Neuronal stem cell (in vitro differentiated cells): ENCODE data around the gene CDK18. TPM values are rescaled to one million over a fixed set of nuclear protein-coding genes. Genes with fewer than 3 reads are reported as not detected.
A peak's percentile ranks its signal among the peaks of the same experiment; 100 is the strongest.

Source experiments
- DNase-seq: peaks from one replicate; pipeline ENCODE4 v3.0.0-alpha.2; 2013; ENCODE audit warnings: low spot score
- H2AFZ ChIP-seq: one replicate; pipeline ENCODE4 v1.6.1; 2013; ENCODE audit warnings: mild to moderate bottlenecking, low read length, inconsistent platforms
- H2AK5ac ChIP-seq: 2 replicates; pipeline ENCODE4 v1.6.1; 2013; ENCODE audit warnings: low read depth, mild to moderate bottlenecking, inconsistent platforms, low read length, moderate library complexity, mixed read lengths
- H2BK120ac ChIP-seq: 2 replicates; pipeline ENCODE4 v1.6.1; 2013; ENCODE audit warnings: low read depth, mild to moderate bottlenecking, inconsistent platforms, low read length, moderate library complexity, mixed read lengths
- H2BK12ac ChIP-seq: one replicate; pipeline ENCODE4 v1.6.1; 2013; ENCODE audit warnings: low read length, inconsistent platforms
- H2BK15ac ChIP-seq: 2 replicates; pipeline ENCODE4 v1.6.1; 2013; ENCODE audit warnings: mild to moderate bottlenecking, low read length, inconsistent platforms, mixed read lengths
- H2BK5ac ChIP-seq: one replicate; pipeline ENCODE4 v1.6.1; 2013; ENCODE audit warnings: inconsistent platforms, mild to moderate bottlenecking, low read length, moderate library complexity
- H3K14ac ChIP-seq: one replicate; pipeline ENCODE4 v1.6.1; 2013; ENCODE audit warnings: low read length, inconsistent platforms
- H3K18ac ChIP-seq: 2 replicates; pipeline ENCODE4 v1.6.1; 2013; ENCODE audit warnings: low read length, inconsistent platforms
- H3K23ac ChIP-seq: 2 replicates; pipeline ENCODE4 v1.6.1; 2013; ENCODE audit warnings: low read depth, mild to moderate bottlenecking, mixed read lengths, low read length, inconsistent platforms; ENCODE audit not compliant: poor library complexity
- H3K27ac ChIP-seq: replicated peaks from 3 replicates; pipeline ENCODE4 v1.5.1; 2013; ENCODE audit warnings: low read length, inconsistent platforms
- H3K27me3 ChIP-seq, 3 experiments: 2 replicates each; pipeline ENCODE4 v1.6.1; 2013; ENCODE audit warnings: low read length in 3 of 3, mild to moderate bottlenecking in 2 of 3, inconsistent platforms in 1 of 3, low read depth in 1 of 3, mixed read lengths in 1 of 3, moderate library complexity in 1 of 3; ENCODE audit not compliant: control insufficient read depth in 3 of 3, insufficient read depth in 3 of 3
- H3K36me3 ChIP-seq, 2 donors: replicated peaks in 1 of 2; 2 replicates each; pipeline ENCODE4 v1.6.1; 2013; ENCODE audit warnings: low read length in 2 of 2; ENCODE audit not compliant: control insufficient read depth in 2 of 2, insufficient read depth in 2 of 2
- H3K4ac ChIP-seq: 2 replicates; pipeline ENCODE4 v1.6.1; 2013; ENCODE audit warnings: inconsistent platforms, mild to moderate bottlenecking, low read length, moderate library complexity
- H3K4me1 ChIP-seq, 2 donors: 1 replicate in 1 of 2; 2 replicates in 1 of 2; pipeline ENCODE4 v1.6.1; 2013; ENCODE audit warnings: low read length in 2 of 2, low read depth in 1 of 2; ENCODE audit not compliant: control insufficient read depth in 2 of 2, insufficient read depth in 1 of 2
- H3K4me2 ChIP-seq: one replicate; pipeline ENCODE4 v1.6.1; 2013; ENCODE audit warnings: mild to moderate bottlenecking, low read length, inconsistent platforms; ENCODE audit not compliant: insufficient read depth, poor library complexity, severe bottlenecking
- H3K4me3 ChIP-seq, 2 donors: 2 replicates each; pipeline ENCODE4 v1.5.1; 2013; ENCODE audit warnings: low read length in 2 of 2, mild to moderate bottlenecking in 2 of 2, inconsistent platforms in 1 of 2, moderate library complexity in 1 of 2
- H3K79me1 ChIP-seq: one replicate; pipeline ENCODE4 v1.6.1; 2013; ENCODE audit warnings: low read depth, mild to moderate bottlenecking, inconsistent platforms, low read length, moderate library complexity
- H3K9ac ChIP-seq: one replicate; pipeline ENCODE4 v1.6.1; 2013; ENCODE audit warnings: mild to moderate bottlenecking, low read depth, low read length, inconsistent platforms; ENCODE audit not compliant: poor library complexity
- H3K9me3 ChIP-seq, 2 donors: replicated peaks in 1 of 2; 2 replicates each; pipeline versions ENCODE3 to v1.6.1; 2013; ENCODE audit warnings: low read length in 2 of 2, mild to moderate bottlenecking in 2 of 2, inconsistent platforms in 1 of 2, low read depth in 1 of 2, mixed read lengths in 1 of 2, moderate library complexity in 1 of 2; ENCODE audit not compliant: control insufficient read depth in 2 of 2, insufficient read depth in 1 of 2
- H4K8ac ChIP-seq: one replicate; pipeline ENCODE4 v1.6.1; 2013; ENCODE audit warnings: low read depth, mild to moderate bottlenecking, inconsistent platforms, low read length, moderate library complexity
- H4K91ac ChIP-seq: one replicate; pipeline ENCODE4 v1.6.1; 2013; ENCODE audit warnings: low read length, low read depth, mild to moderate bottlenecking, inconsistent platforms; ENCODE audit not compliant: poor library complexity
- WGBS, 2 donors: extraction: QIAGEN DNeasy Blood & Tissue Kit; methylation state at CpG; one replicate each; pipeline ENCODE4 v1.1.7; 2013; ENCODE audit warnings: missing lambda C conversion rate in 2 of 2, mixed read lengths in 1 of 2; ENCODE audit not compliant: insufficient read length in 2 of 2, insufficient replicate concordance in 1 of 2; ENCODE audit errors: extremely low coverage in 2 of 2; 5-methylcytosine and 5-hydroxymethylcytosine counted together
- polyA plus RNA-seq, 2 experiments: library from polyadenylated mRNA; stranded (reverse); fragments of 200-250 nt; gene quantifications; one replicate each; pipeline ENCODE4 v1.2.3, GENCODE V29; 2013

The CDK18 gene
- 25.8 TPM for polyA plus RNA-seq (2013, experiment 1 of 2)
- polyA plus RNA-seq (2013, experiment 2 of 2), result 25.5 TPM

DNA sequence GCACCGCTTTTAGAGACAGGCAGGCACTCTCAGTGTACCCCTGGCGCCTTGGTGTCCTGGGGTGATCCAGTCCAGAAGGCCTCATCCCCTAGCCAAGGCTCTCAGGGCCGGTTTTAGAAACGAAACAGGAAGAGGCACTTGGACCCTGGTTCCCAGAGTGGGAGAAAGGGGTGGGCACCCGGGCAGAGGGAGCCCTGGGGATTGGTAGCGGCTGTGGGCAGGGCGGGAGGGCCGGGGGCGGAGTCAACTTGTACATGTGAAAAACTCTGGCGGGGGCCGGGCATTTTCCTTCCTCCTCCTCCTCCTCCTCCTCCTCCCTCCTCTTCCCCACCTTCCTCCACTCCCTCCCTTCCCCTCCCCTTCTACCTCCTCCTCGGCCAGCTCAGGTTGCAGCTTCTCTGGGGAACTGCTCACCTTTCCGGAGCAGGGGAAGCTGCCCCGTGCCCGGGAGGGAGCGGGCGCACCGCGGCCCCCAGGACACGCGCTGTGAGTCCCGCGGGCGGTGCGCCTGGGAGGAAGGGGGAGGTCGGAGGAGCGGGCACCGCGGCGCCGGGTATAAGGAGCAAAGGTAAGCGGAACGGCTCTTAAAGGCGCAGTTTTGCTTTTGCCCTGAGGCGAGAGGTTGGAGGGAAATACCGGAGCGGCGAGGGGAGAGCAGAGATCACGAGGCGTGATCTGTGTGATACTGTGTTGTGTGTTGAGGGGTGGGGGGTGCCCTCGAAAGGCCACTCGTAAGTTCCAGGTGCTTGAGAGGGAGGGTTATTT, at the start of gene CDK18:
CDK18 (plus strand) TSS at position 359 of the 765 bp plus-strand sequence. CDS start 18,499 bp downstream, outside the sequence.
- peak within 1 kb of the TSS; percentile 28 for H3K14ac ChIP-seq
- peaks cover 7 to 20% of the 10 kb centered on the region in 2 donors for H3K4me1 ChIP-seq
- peak within 1 kb of the TSS; percentile 36 to 81 for H3K4me3 ChIP-seq
- no peaks in the 10 kb centered on the region for H3K36me3 ChIP-seq
- H3K4ac ChIP-seq, result no peak within 1 kb of the TSS
- peak within 1 kb of the TSS; percentile 30 for H4K91ac ChIP-seq
- H3K4me2 ChIP-seq, result peak within 1 kb of the TSS; percentile 92
- H3K27ac ChIP-seq, result no peak within 1 kb of the TSS
- H2BK120ac ChIP-seq, result peak within 1 kb of the TSS; percentile 81
- no peaks in the 10 kb centered on the region for H3K9me3 ChIP-seq
- H3K9ac ChIP-seq, result peak within 1 kb of the TSS; percentile 89
- peak; percentile 49 for DNase-seq
- H2AK5ac ChIP-seq, result peak within 1 kb of the TSS; percentile 76
- peak within 1 kb of the TSS; percentile 71 for H3K23ac ChIP-seq
- peak within 1 kb of the TSS; percentile 93 for H2AFZ ChIP-seq
- H3K18ac ChIP-seq, result peak within 1 kb of the TSS; percentile 96
- WGBS, 2 donors, result 60% methylated on average over 1 of the region's 42 CpGs; no CpG with 5 or more reads in 1 of the 2 donors
- no peaks in the 10 kb centered on the region for H3K79me1 ChIP-seq
- peaks cover 0 to 73% (median 0%) of the 10 kb centered on the region in 3 experiments for H3K27me3 ChIP-seq
- H2BK5ac ChIP-seq, result peak within 1 kb of the TSS; percentile 80
- H2BK12ac ChIP-seq, result peak within 1 kb of the TSS; percentile 52
- H4K8ac ChIP-seq, result no peak within 1 kb of the TSS
- H2BK15ac ChIP-seq, result peak within 1 kb of the TSS; percentile 32

GRCh38 chr1:205454903-205455335, 49.5 kb upstream of the CDK18 start:
- H2AK5ac ChIP-seq, result peak overlapping the region; percentile 69
- peak overlapping the region; percentile 66 for H2BK120ac ChIP-seq
- peaks cover 0 to 10% of the 10 kb centered on the region in 2 donors for H3K36me3 ChIP-seq
- H2BK12ac ChIP-seq, result no peak overlapping the region
- peak overlapping the region; percentile 51 for H3K23ac ChIP-seq
- peak overlapping the region; percentile 96 for H2BK5ac ChIP-seq
- WGBS, 2 donors, result no CpG with 5 or more reads among the region's 6 CpGs
- H3K79me1 ChIP-seq, result peaks cover 4% of the 10 kb centered on the region
- peak overlapping the region; percentile 96 for H3K18ac ChIP-seq
- peak overlapping the region; percentile 78 for H3K4me2 ChIP-seq
- peak overlapping the region; percentile 56 for H2AFZ ChIP-seq
- no peaks in the 10 kb centered on the region for H3K9me3 ChIP-seq
- H3K4me3 ChIP-seq, result peak overlapping the region; percentile 50 to 99
- DNase-seq, result no peak
- no peak overlapping the region for H2BK15ac ChIP-seq
- H4K91ac ChIP-seq, result peak overlapping the region; percentile 92
- peak overlapping the region; percentile 91 for H3K9ac ChIP-seq
- H3K27me3 ChIP-seq, result peaks cover 0 to 91% (median 0%) of the 10 kb centered on the region in 3 experiments
- H3K4ac ChIP-seq, result peak overlapping the region; percentile 85
- peaks cover 14 to 37% of the 10 kb centered on the region in 2 donors for H3K4me1 ChIP-seq
- no peak overlapping the region for H4K8ac ChIP-seq
- peak overlapping the region; percentile 96 for H3K27ac ChIP-seq
- H3K14ac ChIP-seq, result peak overlapping the region; percentile 61

DNA sequence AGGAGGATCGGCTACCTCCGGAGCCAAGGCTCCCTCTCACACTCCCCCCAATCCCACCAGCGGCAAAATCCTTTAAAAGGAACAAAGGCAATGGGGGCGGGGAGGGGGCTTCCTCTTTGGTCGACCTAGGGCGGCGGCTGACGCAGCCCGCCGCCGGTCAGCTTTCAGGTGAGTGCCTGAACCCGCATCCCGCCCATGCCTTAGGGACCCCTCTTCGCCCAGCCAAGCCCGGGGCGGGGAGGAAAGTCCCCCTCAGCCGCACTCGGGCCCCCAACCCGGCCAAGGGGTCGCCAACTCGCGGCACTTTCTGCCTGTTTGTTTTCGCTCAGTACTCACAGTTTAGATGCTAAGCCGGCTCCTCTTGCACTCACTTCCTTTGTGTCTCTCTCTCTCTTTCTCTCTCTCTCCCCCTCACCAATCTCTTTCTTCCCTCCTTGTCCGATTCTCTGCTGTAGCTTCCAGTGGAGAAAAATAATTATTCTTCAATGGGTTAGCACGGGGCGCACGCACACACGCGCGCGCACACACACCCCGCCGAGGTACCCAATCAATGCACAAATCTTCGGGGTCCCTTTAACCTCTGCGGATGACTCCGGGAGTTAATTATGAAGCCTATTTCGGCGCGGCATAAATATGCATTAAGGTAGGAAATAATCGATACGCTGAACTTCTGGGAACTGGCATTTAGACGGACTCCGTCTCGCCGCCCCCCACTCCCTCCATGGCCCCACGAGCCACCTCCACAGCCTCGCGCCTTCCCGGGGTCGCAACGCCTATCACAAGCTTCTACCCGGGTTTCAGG, 48.7 kb upstream of the CDK18 start, which contains the start of gene BLACAT1:
BLACAT1 (minus strand) TSS at position 465 of the 802 bp plus-strand sequence.
- Histone ChIP-seq H3K9ac (peak within 1 kb of the TSS; percentile 99), H3K27ac (peak within 1 kb of the TSS; percentile 96), H3K27me3 (peaks cover 0 to 90% (median 0%) of the 10 kb centered on the region in 3 experiments), H2AFZ (peak within 1 kb of the TSS; percentile 90), H2BK5ac (peak within 1 kb of the TSS; percentile 96), H3K23ac (peak within 1 kb of the TSS; percentile 86), H3K14ac (peak within 1 kb of the TSS; percentile 97), H3K79me1 (peaks cover 4% of the 10 kb centered on the region), H4K91ac (peak within 1 kb of the TSS; percentile 99), H3K4me1 (peaks cover 9 to 33% of the 10 kb centered on the region in 2 donors), H2BK120ac (peak within 1 kb of the TSS; percentile 90), H3K9me3 (no peaks in the 10 kb centered on the region), H3K4me2 (peak within 1 kb of the TSS; percentile 78), H2BK12ac (peak within 1 kb of the TSS; percentile 89), H3K4ac (peak within 1 kb of the TSS; percentile 94), H4K8ac (peak within 1 kb of the TSS; percentile 76), H3K18ac (peak within 1 kb of the TSS; percentile 100), H3K4me3 (peak within 1 kb of the TSS; percentile 50 to 99), H2BK15ac (peak within 1 kb of the TSS; percentile 56), H2AK5ac (peak within 1 kb of the TSS; percentile 95), H3K36me3 (peaks cover 0 to 10% of the 10 kb centered on the region in 2 donors)
- whole genome bisulfite sequencing, 2 donors, result no CpG with 5 or more reads among the region's 53 CpGs
- DNase-seq, result no peak
